Kidney capillary endothelial cell (primary cell): ENCODE data around the gene SEMA3A.
"Not testable (repeated sequence)": the region's sequence is repeated elsewhere in the genome, so short reads cannot be mapped to it uniquely, and the experiment has no call there.

Source experiments
- DNase-seq: peaks from one replicate; pipeline ENCODE4 v3.0.0-alpha.2; 2018; ENCODE audit warnings: low spot score

Gene SEMA3A

DNA sequence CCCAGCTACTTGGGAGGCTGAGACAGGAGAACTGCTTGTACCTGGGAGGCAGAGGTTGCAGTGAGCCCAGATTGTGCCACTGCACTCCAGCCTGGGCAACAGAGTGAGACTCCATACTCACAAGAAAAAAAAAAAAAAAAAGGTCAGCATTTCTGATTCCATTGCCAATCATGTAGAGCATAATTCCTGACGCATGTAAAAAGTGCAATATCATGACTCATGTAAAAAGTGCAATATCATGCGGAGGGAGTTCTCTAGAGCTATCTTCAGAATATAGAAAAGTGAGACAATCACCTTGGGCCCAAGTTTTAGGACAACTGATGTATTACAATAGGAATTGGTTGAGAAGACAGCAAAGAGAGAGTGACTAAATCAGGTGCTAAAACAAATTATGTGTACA is 85.8 kb downstream of the SEMA3A start:
- no peak for DNase-seq

DNA sequence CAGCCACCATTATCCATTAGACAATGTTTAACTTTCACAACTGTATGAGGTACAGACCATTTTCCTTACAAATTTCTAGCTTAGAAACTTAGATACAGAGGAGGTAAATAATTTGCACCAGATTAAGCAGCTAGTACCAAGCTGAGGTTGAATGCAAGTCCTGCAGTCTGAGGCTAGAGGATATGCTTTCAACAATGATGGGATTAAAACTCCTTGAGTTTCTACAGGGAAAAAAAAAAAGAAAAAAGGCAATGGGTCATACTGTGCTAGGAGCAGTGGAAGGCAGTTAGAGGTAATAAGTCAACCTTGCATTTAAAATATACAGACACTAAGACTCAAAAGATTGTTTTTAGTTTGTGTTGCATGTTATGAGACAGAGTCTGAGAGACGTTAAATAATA is 86.5 kb downstream of the SEMA3A start:
- no peak for DNase-seq

DNA sequence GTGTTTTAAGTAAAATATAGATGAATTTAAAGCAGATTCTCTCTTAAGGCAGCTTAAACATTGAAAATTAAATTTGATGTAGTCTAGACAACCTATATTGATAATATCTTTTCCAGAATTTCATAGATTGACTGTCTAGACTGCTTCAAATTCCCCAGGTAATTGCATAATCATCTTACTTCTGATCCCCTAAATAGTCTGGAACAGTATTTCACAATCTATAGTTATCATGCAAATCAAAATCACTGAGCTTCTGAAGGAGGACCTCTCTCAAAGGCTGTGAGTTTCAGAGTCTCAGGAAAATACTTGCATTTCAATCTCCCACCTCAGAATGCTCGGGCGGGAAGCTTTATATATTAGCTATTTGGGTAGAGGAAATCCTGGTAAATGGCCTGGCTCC is 87.3 kb downstream of the SEMA3A start:
- DNase-seq = no peak

DNA sequence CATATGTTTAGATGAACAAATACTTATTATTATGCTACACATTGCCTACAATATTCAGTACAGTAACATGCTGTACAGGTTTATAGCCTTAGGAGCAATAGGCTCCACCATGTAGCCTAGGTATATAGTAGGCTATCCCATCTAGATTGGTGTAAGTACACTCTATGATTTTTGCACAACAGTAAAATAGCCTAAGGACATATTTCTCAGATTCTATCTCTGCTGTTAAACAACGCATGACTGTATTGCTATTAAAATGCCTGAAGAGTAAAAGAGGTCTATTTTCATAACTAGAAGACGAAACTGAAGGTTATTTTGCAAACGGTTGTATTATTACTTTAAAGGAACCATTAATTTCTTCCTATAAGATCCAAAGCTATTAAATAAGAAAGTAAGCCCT is 88.3 kb downstream of the SEMA3A start:
- no peak for DNase-seq

DNA sequence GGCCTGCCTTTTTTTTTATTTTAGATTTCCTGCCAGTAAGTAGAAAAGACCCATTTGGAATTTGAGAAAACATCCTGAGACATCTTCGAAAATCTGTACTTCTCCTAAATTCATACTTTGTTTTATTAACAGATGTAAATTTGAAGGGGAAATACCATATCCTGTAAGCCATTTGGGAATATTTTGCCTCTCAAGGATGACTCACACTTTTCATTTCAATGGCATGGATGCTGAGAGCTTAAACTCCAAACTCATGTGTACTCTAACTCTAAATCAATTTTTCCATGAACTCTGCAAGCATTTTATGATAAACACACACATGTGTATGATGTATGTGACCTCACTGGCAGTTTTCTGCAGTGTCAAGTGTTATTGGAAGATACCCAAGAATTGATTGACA is 89.0 kb downstream of the SEMA3A start:
- DNase-seq = peak; percentile 14

DNA sequence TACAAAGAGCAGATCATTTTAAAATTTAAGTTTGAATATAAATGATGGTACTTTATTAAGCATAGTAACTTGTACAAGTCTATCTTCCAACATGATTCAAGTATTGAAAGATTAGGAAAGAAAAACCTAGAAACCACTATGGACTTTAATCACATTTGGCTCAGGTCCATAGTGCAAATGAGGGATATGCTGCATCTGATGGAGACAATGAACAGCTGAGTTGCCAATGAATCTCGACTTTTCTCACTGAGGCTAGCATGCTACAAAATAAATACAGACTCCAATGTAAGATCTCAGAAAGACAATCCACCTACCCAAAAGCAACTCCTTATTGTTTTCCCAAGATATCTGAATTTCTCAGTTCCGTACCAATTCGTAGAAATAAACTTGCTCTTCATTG is 89.8 kb downstream of the SEMA3A start:
- no peak for DNase-seq

DNA sequence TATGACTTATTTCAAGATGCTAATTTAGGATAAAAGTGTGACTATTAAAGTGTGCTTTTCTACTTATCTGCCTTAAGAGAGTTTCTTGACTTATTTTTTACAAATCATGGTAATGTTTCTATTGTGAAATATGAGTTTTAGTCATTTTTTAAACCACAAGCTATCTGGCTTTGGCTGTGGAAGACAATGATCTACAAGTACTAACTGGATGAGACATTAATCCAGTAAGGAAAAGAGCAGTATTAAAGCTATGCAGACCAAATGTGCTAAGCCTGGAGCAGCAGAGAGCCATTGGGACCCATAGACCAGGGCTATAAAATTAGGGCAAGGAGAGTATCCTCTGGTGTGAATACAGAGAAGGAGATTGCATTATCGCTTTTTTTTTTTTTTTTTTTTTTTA is 92.4 kb downstream of the SEMA3A start:
- DNase-seq = no peak

DNA sequence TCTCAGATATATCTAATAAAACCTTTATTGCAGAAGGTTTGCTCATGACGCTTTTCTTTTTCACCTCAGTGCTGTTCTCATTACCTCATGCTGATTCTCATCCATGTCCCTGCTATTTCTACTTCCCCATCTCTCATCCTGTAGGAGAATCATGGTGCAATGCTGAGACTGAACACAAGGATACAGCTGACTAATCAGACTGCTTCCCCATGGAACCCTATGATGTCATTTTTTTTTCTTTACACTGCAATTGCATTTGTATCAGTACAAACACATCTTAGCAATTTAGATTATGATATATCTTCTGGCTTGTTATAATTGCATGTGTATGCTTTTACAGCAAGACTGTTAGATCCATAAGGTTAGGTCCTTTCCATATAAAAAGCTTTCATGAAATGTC is 93.7 kb downstream of the SEMA3A start:
- DNase-seq = peak; percentile 26

DNA sequence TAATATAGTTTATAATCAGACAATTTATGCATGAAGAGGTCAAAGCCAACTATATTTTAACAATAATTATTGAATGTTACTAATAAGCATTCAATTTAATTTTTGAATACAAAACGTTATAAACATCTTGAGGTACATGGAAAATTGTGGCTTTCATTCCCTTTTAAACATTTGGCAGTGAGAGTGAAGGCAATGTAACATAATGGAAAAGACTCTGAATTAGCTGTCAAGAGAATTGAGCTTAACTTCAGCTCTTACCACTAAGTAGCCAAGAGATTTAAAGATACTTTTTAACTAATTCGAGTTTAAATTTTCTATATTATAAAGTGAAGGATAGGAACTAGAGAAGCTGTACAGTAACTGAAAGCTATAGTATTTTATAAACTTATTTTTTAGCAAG is 98.6 kb downstream of the SEMA3A start:
- DNase-seq = no peak

DNA sequence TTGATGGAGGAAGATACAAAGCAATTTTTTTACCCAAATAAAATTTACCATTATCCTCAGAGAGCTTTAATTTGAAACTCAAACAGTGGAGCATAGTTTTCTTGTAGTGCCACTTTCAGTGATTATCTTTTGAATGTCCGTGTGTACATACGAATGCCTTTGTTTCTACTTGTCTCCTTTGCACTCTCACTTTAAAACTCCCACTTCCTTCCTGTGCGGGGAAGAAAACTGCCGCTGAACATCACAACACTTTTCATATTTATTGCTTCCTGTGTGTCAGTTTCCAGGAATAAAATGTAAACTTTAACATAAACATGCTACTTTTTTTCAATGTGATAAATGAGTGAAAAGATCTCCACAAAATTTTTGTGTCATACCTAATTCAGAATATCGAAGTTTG is 102.4 kb downstream of the SEMA3A start:
- DNase-seq = peak; percentile 44

DNA sequence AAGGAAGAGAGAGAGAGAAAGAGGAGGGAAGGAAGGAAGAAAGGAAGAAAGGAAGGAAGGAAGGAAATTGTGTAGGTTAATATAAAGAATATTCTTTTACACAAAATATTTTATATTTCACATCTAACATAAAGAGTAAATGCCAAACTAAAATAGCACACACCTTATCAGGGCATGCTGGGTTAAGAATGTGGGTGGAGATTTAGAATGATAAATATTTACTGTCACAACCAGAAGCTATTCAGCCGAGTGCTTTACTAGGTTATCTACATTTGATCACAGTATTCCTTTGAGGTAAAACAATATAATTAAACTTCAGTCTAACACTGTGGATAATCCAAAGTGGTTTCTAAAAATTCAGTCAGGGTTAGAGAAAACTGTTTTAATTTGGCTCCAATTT is 103.3 kb downstream of the SEMA3A start:
- no peak for DNase-seq

DNA sequence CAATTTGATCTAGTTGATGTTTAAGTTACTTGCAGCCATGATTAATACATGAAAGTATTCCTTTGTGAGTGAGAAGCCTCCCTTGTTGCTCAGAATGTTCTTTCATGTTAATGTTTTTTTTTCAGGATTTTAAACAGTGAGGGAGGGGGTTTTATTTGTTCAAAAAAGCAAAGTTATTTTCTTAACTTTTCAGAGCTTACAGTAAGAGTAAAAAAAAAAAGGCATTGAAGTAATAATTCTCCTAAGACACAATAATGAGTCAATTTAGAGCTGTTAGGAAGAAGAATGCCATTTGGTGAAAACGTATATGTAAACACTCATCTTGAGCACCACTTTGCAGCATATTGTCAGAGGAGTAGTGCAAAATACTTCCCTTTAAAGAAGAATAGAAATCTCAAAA is 105.8 kb downstream of the SEMA3A start:
- no peak for DNase-seq

DNA sequence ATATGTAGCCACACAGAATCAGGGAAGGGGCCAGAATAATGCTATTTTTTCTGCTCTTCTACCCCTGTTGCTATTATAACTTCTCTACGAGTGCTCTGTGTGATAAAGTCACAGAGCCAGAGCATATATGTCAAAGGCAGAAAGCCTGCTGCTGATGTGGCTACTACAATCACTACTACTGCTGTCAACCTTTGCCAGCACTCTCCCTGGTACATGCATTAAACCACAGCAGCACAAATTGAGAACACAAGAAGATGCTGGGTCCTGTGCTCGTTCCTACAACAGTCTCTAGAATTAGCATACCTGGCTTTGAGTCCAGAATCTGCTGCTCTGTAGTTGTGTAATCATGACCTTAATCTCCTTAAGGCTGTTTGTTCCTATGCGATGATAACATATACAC is 108.6 kb downstream of the SEMA3A start:
- DNase-seq = no peak

DNA sequence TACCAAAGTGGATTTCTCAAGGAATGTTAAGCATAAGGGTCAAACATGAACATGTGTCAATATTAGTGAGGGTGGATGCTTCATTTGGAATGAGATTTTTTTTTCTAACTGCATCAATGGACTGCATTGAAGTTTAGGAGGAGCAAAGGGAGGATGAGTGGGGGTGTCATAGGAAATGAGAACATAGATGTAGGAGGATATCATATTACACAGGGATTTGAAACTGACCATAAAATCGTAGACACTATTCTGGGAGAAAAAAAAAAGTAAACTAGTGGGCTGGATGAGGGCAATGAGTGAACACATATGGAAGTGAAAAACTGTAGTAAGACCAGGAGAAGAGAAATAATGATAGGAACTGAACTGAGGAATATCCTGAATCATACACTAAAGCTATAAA is 109.4 kb downstream of the SEMA3A start:
- DNase-seq = no peak

DNA sequence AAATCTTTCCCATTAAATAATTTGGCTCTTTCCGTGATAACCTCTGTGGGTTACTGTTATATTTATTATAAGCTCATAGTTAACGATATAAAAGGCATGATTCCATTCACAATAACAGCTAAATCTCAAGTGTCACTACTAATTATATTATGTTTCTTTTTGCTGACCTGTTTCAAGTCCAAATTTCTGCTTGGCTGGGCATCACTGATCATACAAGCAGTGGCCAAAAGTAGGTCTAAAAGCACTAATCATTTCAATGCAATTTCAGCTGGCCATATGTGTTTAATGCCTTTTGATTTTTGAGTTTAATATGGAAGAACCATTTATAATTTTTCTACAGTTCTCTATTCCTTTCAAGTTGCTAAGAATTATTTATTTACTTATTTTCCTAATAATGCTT is 110.7 kb downstream of the SEMA3A start:
- no peak for DNase-seq

DNA sequence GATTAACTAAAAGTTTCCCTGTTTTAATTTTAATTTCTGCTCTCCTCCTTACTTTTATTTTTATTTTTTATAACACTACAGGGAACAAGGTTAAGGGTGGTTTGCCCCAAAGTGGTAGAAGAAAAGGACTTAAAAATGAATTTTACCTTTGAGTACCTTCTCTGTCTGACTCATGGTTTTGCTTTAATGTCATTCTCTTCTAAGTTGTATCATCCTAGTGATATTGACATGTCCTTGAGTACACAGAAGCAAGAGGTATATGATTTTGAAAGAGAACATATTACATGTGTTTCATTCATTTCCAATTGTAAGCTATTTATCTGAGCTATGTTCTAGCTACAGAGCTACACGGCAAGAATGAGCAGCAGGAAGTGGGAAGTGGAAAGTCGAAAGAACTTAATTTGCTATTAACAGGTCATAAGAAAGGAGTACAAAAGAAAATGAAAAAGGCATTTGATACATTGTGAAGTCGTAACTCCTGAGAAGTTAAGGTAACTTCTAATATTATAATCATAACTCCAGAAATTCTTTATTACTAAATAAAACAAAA is 112.5 kb downstream of the SEMA3A start:
- no peak for DNase-seq

DNA sequence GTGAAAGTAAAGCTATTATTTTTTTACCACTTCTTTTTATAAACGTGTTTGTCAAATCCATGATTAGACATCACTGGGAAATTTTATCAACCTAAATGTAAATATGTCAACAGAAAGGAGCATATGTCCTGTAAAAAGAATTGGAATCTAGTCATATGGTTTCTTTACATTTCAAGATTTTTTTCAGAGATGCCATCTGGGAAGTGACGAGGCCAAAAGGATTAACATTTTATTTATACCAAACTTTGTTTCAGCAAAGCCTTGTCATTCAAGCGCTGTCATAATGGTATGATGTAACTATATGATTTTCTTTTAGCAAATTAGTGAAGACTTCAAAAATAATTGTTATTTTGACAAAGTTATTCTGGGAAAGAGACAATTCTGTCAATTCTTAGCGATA is 117.3 kb downstream of the SEMA3A start:
- DNase-seq = no peak

DNA sequence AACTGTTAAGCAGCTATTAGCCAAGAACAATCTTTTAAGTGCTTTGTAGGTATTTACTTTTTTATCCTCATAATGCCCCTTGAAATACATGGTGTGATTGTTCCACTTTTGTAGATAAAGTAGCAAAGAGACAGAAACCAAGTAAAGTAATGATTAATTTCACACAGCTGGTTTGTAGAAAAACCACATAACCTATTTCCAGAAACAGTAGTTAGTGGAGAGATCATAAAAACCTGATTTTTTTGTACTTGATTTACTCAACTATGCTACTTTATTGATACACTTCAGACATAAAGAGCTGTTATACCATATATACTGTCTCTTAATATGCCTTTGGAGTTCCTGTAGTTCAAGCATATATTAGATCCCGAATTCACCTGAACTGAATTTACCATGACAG is 118.4 kb downstream of the SEMA3A start:
- DNase-seq = no peak

DNA sequence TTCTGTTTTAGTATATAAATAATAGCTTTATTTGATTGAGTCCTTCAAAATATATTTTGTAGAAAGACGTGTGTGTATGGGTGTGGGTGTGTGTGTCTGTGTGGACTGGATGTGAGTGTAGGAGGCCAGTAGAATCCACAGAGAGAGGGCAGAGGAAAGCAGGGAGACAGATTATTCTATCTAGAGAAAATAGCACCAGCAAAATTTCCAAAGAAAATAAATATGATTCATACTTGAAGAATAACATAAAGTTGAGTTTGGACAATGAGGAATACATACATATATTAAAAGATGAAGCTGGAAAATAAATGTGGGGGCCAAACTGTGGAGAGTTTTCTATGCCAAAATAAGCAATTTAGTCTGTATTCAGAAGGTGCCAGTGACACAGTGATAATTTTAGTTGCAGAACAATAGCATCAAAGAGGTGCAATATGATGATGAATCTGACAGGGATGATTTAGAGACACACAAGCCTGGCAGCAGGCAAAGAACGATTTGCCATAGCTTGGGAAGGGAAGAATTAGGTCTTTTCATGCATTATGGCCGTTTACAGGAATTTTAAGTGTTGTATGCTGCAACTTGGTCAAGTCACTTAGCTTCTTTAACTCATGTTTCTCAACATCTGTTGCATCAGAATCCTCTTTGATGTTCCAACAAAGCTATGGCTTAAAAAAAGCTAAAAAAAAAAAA is 121.3 kb downstream of the SEMA3A start:
- DNase-seq = no peak

DNA sequence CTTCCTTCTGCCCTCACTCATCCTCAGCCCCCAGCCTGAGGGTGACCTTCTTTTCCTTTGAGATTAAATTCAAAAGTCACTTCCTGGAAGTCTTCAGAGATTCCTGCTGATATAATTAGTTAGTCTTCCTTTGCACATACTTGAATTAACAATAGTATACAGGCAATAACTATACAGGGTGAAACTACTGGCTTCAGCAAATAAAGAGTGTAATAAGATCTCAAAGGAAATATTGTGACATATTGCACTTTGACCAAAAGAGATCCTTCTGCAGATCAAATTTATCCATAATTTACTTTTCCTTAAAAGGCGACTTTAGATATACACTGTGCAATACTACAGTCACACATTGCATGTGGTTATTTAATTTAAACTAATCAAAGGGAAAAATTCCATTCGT is 123.8 kb downstream of the SEMA3A start:
- no peak for DNase-seq

DNA sequence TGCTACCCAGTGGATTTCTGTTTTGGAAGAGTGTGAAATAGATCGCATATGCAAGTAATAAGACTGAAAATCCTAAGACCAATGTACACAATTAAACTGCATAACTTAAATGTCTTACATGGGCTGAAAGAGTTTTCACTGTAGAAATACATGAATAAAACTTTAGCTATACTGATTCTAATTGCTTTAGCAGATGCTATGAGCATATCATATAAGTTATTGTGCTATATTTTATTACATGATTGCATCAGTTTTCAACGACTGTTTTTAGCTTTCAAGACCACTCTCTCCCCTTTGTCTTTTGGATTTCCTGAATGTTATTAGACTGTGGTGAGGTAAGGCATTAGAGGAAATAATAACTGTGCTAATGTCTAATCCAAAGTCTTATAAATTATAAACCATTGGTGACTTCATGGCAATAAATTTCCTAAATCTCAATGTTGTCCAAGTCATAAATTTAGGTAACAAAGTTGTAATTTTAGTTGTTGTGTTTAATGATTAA is 124.5 kb downstream of the SEMA3A start:
- DNase-seq = no peak

DNA sequence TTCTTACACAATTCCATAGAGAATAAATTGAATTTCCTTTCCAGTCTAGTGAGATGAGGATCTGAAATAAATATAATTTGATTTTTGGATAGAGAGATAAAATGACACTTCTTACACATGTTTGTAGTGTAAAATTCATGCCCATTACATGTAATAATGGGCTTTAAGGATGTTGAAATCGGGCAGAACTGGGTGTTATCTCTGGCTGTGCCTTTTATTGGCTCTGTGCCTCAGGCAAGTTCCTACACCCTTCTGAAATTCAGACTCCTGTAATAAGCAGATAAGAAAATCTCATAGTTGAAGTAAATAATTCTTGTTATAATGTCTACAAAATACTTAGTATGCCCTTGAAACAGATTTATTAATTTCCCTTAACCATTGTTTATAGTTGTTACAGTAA is 125.6 kb downstream of the SEMA3A start:
- DNase-seq = no peak

DNA sequence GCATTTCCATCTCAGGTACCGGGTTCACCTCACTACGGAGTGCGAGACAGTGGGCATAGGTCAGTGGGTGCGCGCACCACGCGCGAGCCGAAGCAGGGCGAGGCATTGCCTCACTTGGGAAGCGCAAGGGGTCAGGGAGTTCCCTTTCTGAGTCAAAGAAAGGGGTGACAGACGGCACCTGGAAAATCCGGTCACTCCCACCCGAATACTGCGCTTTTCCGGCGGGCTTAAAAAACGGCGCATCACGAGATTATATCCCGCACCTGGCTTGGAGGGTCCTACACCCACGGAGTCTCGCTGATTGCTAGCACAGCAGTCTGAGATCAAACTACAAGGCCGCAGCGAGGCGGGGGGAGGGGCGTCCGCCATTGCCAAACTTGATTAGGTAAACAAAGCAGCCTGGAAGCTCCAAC is 132.1 kb downstream of the SEMA3A start:
- DNase-seq = not testable (repeated sequence)

DNA sequence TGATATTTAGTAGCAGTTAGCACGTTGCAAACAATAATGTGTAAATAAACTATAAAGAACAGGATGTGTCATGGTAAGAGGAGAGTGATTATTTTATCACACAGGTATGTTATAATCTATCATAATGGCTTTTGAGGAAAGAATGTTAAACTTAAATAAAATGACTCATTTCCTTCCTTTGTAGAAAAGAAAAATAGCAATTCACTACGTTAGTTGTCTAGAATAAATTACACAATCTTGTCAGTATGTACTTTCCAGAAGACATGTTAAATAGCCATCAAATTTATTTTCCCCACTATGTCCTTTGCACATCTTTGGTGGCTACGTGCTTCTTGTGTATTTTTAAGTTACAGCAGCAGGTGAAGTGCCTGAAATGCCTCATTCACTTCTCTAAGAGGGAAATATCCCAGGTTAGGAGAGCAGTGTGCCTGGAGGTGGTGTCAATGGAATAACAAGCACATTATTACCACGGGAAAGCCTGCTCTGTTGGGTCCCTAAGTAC is 133.8 kb downstream of the SEMA3A start:
- DNase-seq = no peak
